K562 (cell line): Measurements from ENCODE around the gene HNRNPCL1. TPM values are rescaled to one million over a fixed set of nuclear protein-coding genes. Genes with fewer than 3 reads are reported as not detected.

Experiments
- ATAC-seq: fragments of 200-7000 bp; cut with Tn5 transposase; 3 replicates; pipeline ENCODE4 v1.9.1; 2020; ENCODE audit warnings: moderate library complexity
- BruUV-seq: library from RNA; stranded (reverse); fragments of 400-500 nt; replicated peaks from 2 replicates; lab custom pipeline; 2021; lab: Mats Ljungman, UMichigan
- CTCF ChIA-PET: fragments of 300-600 bp; formaldehyde crosslinking; extraction: SDS; loops from one replicate; lab custom pipeline; 2021; ENCODE audit warnings: low intra/inter-chr PET ratio; lab: Yijun Ruan, JAX
- POLR2A ChIA-PET: fragments of 300-600, 350-650 bp; sonication (Branson Sonifier 250); formaldehyde crosslinking; extraction: SDS; loops from one replicate; lab custom pipeline; 2021; ENCODE audit warnings: antibody characterized with exemption, inconsistent platforms; lab: Yijun Ruan, JAX
- DNase-seq, 4 experiments: peaks; one replicate each; pipeline versions ENCODE4 v3.0.0 to v3.0.0-alpha.2; 2011 to 2018; ENCODE audit warnings: low spot score in 3 of 4, mixed read lengths in 3 of 4; ENCODE audit errors: extremely low read depth in 1 of 4
- FAIRE-seq: peaks from 2 replicates; lab custom pipeline; 2011; peaks lifted over from hg19 to GRCh38; lab: Jason Lieb, UNC
- H2AFZ ChIP-seq: 2 replicates; pipeline ENCODE4 v1.6.0; 2011; ENCODE audit warnings: low read depth, low read length, control low read depth, inconsistent platforms
- H3K27ac ChIP-seq: fragments of 200-600 bp; 3 replicates; pipeline ENCODE4 v1.8.0; 2011; ENCODE audit warnings: low read depth, mild to moderate bottlenecking, control low read depth, inconsistent platforms, low read length, moderate library complexity, mixed read lengths; ENCODE audit errors: extremely low read depth
- H3K27me3 ChIP-seq, 2 experiments: fragments of 300-600 bp in 1 of 2; 2 replicates in 1 of 2; 3 replicates in 1 of 2; pipeline versions ENCODE4 v1.6.0 to v1.8.0; 2011; ENCODE audit warnings: inconsistent platforms in 2 of 2, low read length in 2 of 2, mild to moderate bottlenecking in 1 of 2, mixed read lengths in 1 of 2, moderate library complexity in 1 of 2; ENCODE audit not compliant: control insufficient read depth in 2 of 2, insufficient read depth in 2 of 2
- H3K36me3 ChIP-seq: fragments of 300-600 bp; 3 replicates; pipeline ENCODE4 v1.8.0; 2011; ENCODE audit warnings: mild to moderate bottlenecking, low read length, inconsistent platforms; ENCODE audit not compliant: control insufficient read depth, insufficient read depth
- H3K4me1 ChIP-seq, 2 experiments: fragments of 200-600 bp in 1 of 2; replicated peaks in 1 of 2; 2 replicates in 1 of 2; 3 replicates in 1 of 2; pipeline versions ENCODE4 v1.5.1 to v1.8.0; 2011; ENCODE audit warnings: inconsistent platforms in 2 of 2, low read length in 2 of 2, mild to moderate bottlenecking in 1 of 2, mixed read lengths in 1 of 2, moderate library complexity in 1 of 2; ENCODE audit not compliant: control insufficient read depth in 2 of 2, insufficient read depth in 2 of 2
- H3K4me2 ChIP-seq: 2 replicates; pipeline ENCODE4 v1.6.1; 2011; ENCODE audit warnings: low read length, control low read depth, inconsistent platforms, mixed read lengths; ENCODE audit not compliant: insufficient read depth
- H3K4me3 ChIP-seq: fragments of 200-600 bp; sonication (generic), shearing (Covaris generic); 2 replicates; pipeline ENCODE4 v1.5.1; 2016; ENCODE audit warnings: control low read depth, inconsistent platforms
- H3K79me2 ChIP-seq: fragments of 200-600 bp; 3 replicates; pipeline ENCODE4 v1.8.0; 2011; ENCODE audit warnings: low read length, inconsistent platforms; ENCODE audit not compliant: control insufficient read depth, insufficient read depth
- H3K9ac ChIP-seq, 2 experiments: 2 replicates each; pipeline versions ENCODE4 v1.6.0 to v1.6.1; 2011; ENCODE audit warnings: low read depth in 2 of 2, low read length in 2 of 2, control low read depth in 1 of 2, inconsistent platforms in 1 of 2, mild to moderate bottlenecking in 1 of 2, mixed read lengths in 1 of 2; ENCODE audit not compliant: insufficient read depth in 1 of 2
- H3K9me1 ChIP-seq: one replicate; pipeline ENCODE4 v1.6.0; 2011; ENCODE audit warnings: inconsistent platforms, mild to moderate bottlenecking, low read length, moderate library complexity; ENCODE audit not compliant: control insufficient read depth, insufficient read depth
- H3K9me3 ChIP-seq: replicated peaks from 2 replicates; pipeline ENCODE4 v1.5.1; 2011; ENCODE audit warnings: low read depth, low read length, inconsistent platforms; ENCODE audit not compliant: control insufficient read depth, insufficient read depth
- H4K20me1 ChIP-seq: replicated peaks from 2 replicates; pipeline ENCODE4 v1.6.1; 2011; ENCODE audit warnings: low read length, inconsistent platforms, mixed read lengths; ENCODE audit not compliant: control insufficient read depth, insufficient read depth
- CBFB ChIP-seq: sonication (generic); formaldehyde crosslinking; IDR thresholded peaks from 2 replicates; pipeline ENCODE4 v1.4.0; 2020; ENCODE audit warnings: mild to moderate bottlenecking, missing genetic modification reagents
- CHD2 ChIP-seq: IDR thresholded peaks from 2 replicates; pipeline ENCODE4 v1.6.1; 2011; ENCODE audit warnings: low read depth, low read length
- DPF2 ChIP-seq: fragments of 450-650 bp; IDR thresholded peaks from 2 replicates; pipeline ENCODE4 v1.6.1; 2016
- ETV6 ChIP-seq, 3 experiments: fragments of 150-350 bp in 1 of 3; sonication (generic) in 1 of 3; formaldehyde crosslinking in 1 of 3; IDR thresholded peaks; 2 replicates each; pipeline versions ENCODE4 v1.6.1 to v1.8.0; 2014 to 2022; ENCODE audit warnings: borderline replicate concordance in 2 of 3, low read depth in 2 of 3, antibody characterized with exemption in 1 of 3, low read length in 1 of 3, mild to moderate bottlenecking in 1 of 3, missing genetic modification reagents in 1 of 3
- FOXJ2 ChIP-seq: fragments of 200-800 bp; sonication (Bioruptor generic); IDR thresholded peaks from 2 replicates; pipeline ENCODE4 v1.6.1; 2016; ENCODE audit warnings: missing genetic modification characterization, missing compliant biosample characterization
- STAT5A ChIP-seq: IDR thresholded peaks from 2 replicates; pipeline ENCODE4 v1.6.1; 2012; ENCODE audit warnings: low read length, inconsistent platforms, borderline replicate concordance
- ZFX ChIP-seq: sonication (generic); formaldehyde crosslinking; IDR thresholded peaks from 2 replicates; pipeline ENCODE4 v1.8.0; 2022; ENCODE audit warnings: mild to moderate bottlenecking, missing genetic modification reagents, moderate library complexity
- ZNF408 ChIP-seq: fragments of 250-450 bp; sonication (Bioruptor Pico); IDR thresholded peaks from 2 replicates; pipeline ENCODE4 v1.4.0; 2020; ENCODE audit warnings: low read depth, mild to moderate bottlenecking, moderate library complexity
- WGBS: fragments of 100-300 bp; shearing (Covaris generic); methylation state at CpG from one replicate; pipeline ENCODE4 v1.1.6; 2016; ENCODE audit warnings: low coverage, mixed read lengths; ENCODE audit not compliant: insufficient coverage; ENCODE audit errors: missing lambda C conversion rate; 5-methylcytosine and 5-hydroxymethylcytosine counted together
- in situ Hi-C: fragments of 300-500 bp; cut with MboI; formaldehyde crosslinking; loops from 4 replicates; pipeline ENCODE4 v1.15.0; 2018; ENCODE audit warnings: inconsistent platforms, mixed read lengths
- intact Hi-C: fragments of 100-400 bp; cut with micrococcal nuclease; formaldehyde crosslinking; loops from 2 replicates; pipeline ENCODE4 v1.14.2; 2022
- polyA plus RNA-seq, 8 experiments: library from polyadenylated mRNA; depleted of rRNA in 4 of 8; stranded (reverse) in 5 of 8; unstranded in 3 of 8; fragments of >200 nt; fragmentation: Nextera tagmentation in 2 of 8; fragmentation: Illumina TruSeq in 1 of 8; extraction: Ambion mirVana in 2 of 8; extraction: Trizol in 1 of 8; gene quantifications; 2 replicates each; pipeline versions ENCODE4 v1.2.1 to v1.2.3, GENCODE V29; 2011 to 2014; ENCODE audit warnings: inconsistent platforms in 1 of 8, missing spikeins in 1 of 8
- total RNA-seq, 7 experiments: library from RNA; depleted of rRNA in 6 of 7; stranded (reverse); fragments of >200 nt in 6 of 7; fragmentation: Illumina TruSeq in 2 of 7; extraction: Trizol in 2 of 7; gene quantifications; 2 replicates each; pipeline versions ENCODE4 v1.2.1 to v1.2.3, GENCODE V29; 2011 to 2021; ENCODE audit warnings: low replicate concordance in 1 of 7
- TF ChIP-seq, protein P1 (sequence below): fragments of 250-450 bp; sonication (Bioruptor Pico); IDR thresholded peaks from 2 replicates; pipeline ENCODE4 v1.8.0; 2022; ENCODE audit warnings: inconsistent platforms
- TF ChIP-seq, protein P2 (sequence below), 2 experiments: IDR thresholded peaks; 2 replicates each; pipeline ENCODE4 v1.6.1; 2011; ENCODE audit warnings: borderline replicate concordance in 1 of 2, control low read depth in 1 of 2, low read depth in 1 of 2, low read length in 1 of 2, mild to moderate bottlenecking in 1 of 2, mixed read lengths in 1 of 2, moderate library complexity in 1 of 2; ENCODE audit not compliant: insufficient read depth in 1 of 2, insufficient read length in 1 of 2, poor library complexity in 1 of 2, severe bottlenecking in 1 of 2; ENCODE audit errors: extremely low read depth in 1 of 2
- TF ChIP-seq, protein P3 (sequence below): fragments of 250-450 bp; sonication (Bioruptor Pico); IDR thresholded peaks from 2 replicates; pipeline ENCODE4 v1.5.0; 2020; ENCODE audit warnings: mild to moderate bottlenecking, borderline replicate concordance

HNRNPCL1 gene
- total and polyA plus RNA-seq, 9 of the 15 experiments (the other 6 are each of a cell fraction or from before 2014, with no cell fraction given), result 0.08 TPM; not detected in 8

DNA sequence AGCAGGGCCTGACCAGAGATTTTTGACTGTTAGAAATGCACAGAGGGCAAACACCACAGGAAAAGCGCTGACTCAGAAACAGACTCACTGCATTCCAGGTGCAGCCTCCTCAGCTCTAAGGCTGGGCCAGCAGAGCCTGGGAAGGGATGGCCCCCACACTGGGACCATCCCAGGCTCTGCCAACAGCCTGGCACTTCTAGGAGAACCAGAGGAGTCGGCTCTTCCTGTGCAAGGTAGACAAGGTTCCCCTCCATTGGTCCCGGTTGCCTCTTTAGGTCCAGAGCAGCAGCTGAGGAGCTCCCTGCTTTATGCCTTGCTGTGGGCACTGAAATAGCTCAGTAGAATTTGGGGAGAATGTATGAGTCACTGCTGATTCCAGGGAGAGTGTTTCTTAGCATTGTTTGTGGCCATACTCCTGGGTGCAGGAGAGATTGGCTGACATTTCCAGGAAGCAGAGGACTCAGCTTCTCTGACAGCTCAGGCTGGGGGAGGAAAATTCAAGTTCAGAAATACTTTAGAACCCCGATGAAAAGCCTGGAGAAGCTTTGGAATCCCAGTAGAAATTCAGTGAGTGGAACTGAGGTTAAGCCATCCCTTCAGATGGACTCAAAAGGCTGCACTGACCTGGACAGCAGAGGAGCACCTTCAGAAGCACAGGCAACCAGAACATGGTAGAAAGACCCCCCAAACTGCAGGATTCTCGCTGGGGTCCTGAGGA is 37.7 kb downstream of the HNRNPCL1 start:
- H3K27me3 ChIP-seq, result no peaks in the 10 kb centered on the region
- in situ Hi-C loops, result no loop called here
- H3K4me3 ChIP-seq, result peak overlapping the region; percentile 14; the same call in 1 of the 2 replicates
- H3K4me2 ChIP-seq, result peak overlapping the region; percentile 66
- WGBS, result 1% methylated on average over 5 of the region's 5 CpGs
- ATAC-seq (peak; percentile 84), FAIRE-seq (peak; percentile 83), DNase-seq (peak; percentile 18 to 64 (median 31))
- BruUV-seq, result no TSS peak
- H3K36me3 ChIP-seq, result no peaks in the 10 kb centered on the region
- peaks cover 0 to 23% of the 10 kb centered on the region in 2 experiments; a peak in 2 of 5 replicates for H3K4me1 ChIP-seq
- intact Hi-C loops, result no loop called here
- ChIA-PET POLR2A (interaction anchor here (0.6 to 0.8 kb wide), 2 partner anchors 9 to 534 kb away, joined by 3 to 4 read pairs; no protein-coding TSS in a partner anchor), CTCF (no interaction called here)
- H4K20me1 ChIP-seq, result no peaks in the 10 kb centered on the region
- no peaks in the 10 kb centered on the region for H3K79me2 ChIP-seq
- H3K9me1 ChIP-seq, result no peaks in the 10 kb centered on the region
- peak overlapping the region; percentile 59; the same call in 2 of the 3 replicates for H3K27ac ChIP-seq
- H2AFZ ChIP-seq, result peak overlapping the region; percentile 79
- peak overlapping the region; percentile 21 to 47; a peak in 2 of 4 replicates for H3K9ac ChIP-seq
- no peaks in the 10 kb centered on the region for H3K9me3 ChIP-seq
- TF ChIP-seq, protein P1, sequence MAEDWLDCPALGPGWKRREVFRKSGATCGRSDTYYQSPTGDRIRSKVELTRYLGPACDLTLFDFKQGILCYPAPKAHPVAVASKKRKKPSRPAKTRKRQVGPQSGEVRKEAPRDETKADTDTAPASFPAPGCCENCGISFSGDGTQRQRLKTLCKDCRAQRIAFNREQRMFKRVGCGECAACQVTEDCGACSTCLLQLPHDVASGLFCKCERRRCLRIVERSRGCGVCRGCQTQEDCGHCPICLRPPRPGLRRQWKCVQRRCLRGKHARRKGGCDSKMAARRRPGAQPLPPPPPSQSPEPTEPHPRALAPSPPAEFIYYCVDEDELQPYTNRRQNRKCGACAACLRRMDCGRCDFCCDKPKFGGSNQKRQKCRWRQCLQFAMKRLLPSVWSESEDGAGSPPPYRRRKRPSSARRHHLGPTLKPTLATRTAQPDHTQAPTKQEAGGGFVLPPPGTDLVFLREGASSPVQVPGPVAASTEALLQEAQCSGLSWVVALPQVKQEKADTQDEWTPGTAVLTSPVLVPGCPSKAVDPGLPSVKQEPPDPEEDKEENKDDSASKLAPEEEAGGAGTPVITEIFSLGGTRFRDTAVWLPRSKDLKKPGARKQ (CRISPR knock-in tag), result no peak
- TF ChIP-seq ZFX (CRISPR knock-in tag) (no peak), CHD2 (no peak), ZNF408 (no peak), STAT5A (peak; percentile 27; the same call in 1 of the 2 replicates), FOXJ2 (tag) (no peak), ETV6 (IDR thresholded peaks at IDR 0.05; ENCODE audit: borderline replicate concordance in 1 of 2, low read depth in 2 of 2, low read length in 1 of 2) (no peak), ETV6 (CRISPR knock-in tag; IDR thresholded peaks at IDR 0.05; ENCODE audit: borderline replicate concordance) (no peak), DPF2 (0 out of 2 replicates have a peak, but pooled peaks have one; percentile 32), CBFB (no peak)
- TF ChIP-seq, protein P2, sequence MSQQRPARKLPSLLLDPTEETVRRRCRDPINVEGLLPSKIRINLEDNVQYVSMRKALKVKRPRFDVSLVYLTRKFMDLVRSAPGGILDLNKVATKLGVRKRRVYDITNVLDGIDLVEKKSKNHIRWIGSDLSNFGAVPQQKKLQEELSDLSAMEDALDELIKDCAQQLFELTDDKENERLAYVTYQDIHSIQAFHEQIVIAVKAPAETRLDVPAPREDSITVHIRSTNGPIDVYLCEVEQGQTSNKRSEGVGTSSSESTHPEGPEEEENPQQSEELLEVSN (IDR thresholded peaks at IDR 0.05; ENCODE audit: borderline replicate concordance in 1 of 2, extremely low read depth in 1 of 2, insufficient read depth in 1 of 2, insufficient read length in 1 of 2, low read depth in 1 of 2, low read length in 1 of 2, poor library complexity in 1 of 2, severe bottlenecking in 1 of 2), result no peak
- TF ChIP-seq, protein P3, sequence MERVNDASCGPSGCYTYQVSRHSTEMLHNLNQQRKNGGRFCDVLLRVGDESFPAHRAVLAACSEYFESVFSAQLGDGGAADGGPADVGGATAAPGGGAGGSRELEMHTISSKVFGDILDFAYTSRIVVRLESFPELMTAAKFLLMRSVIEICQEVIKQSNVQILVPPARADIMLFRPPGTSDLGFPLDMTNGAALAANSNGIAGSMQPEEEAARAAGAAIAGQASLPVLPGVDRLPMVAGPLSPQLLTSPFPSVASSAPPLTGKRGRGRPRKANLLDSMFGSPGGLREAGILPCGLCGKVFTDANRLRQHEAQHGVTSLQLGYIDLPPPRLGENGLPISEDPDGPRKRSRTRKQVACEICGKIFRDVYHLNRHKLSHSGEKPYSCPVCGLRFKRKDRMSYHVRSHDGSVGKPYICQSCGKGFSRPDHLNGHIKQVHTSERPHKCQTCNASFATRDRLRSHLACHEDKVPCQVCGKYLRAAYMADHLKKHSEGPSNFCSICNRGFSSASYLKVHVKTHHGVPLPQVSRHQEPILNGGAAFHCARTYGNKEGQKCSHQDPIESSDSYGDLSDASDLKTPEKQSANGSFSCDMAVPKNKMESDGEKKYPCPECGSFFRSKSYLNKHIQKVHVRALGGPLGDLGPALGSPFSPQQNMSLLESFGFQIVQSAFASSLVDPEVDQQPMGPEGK, result no peak
